Jurkat, Clone E6-1 (cell line): ENCODE measurements around the gene GREM2.

Experiments
- DNase-seq: peaks from one replicate; pipeline ENCODE4 v3.0.0-alpha.2; 2011; ENCODE audit warnings: low read depth, low spot score
- H3K4me3 ChIP-seq: 2 replicates; pipeline ENCODE4 v1.5.1; 2011; ENCODE audit warnings: mild to moderate bottlenecking, low read length, control low read depth, moderate library complexity

Gene GREM2

GRCh38 chr1:240515505-240515904, 96.5 kb downstream of the GREM2 start:
- DNase-seq: no peak
- H3K4me3 ChIP-seq: no peak overlapping the region

- DNase-seq: no peak
- H3K4me3 ChIP-seq: no peak overlapping the region
Measured at GRCh38 chr1:240511789-240512188, 100.2 kb downstream of the GREM2 start.

GRCh38 chr1:240508950-240509349, 103.0 kb downstream of the GREM2 start:
- no peak for DNase-seq
- H3K4me3 ChIP-seq: no peak overlapping the region

- H3K4me3 ChIP-seq: no peak overlapping the region
- DNase-seq: no peak
Measured at GRCh38 chr1:240508201-240508600, 103.8 kb downstream of the GREM2 start.

- no peak overlapping the region for H3K4me3 ChIP-seq
- DNase-seq: no peak
Measured at GRCh38 chr1:240506176-240506575, 105.8 kb downstream of the GREM2 start.

GRCh38 chr1:240503558-240503957, 108.4 kb downstream of the GREM2 start:
- no peak overlapping the region for H3K4me3 ChIP-seq
- no peak for DNase-seq

GRCh38 chr1:240503036-240503435, 108.9 kb downstream of the GREM2 start:
- no peak for DNase-seq
- H3K4me3 ChIP-seq: no peak overlapping the region

- no peak for DNase-seq
- no peak overlapping the region for H3K4me3 ChIP-seq
Measured at GRCh38 chr1:240501115-240501514, 110.8 kb downstream of the GREM2 start.

- no peak overlapping the region for H3K4me3 ChIP-seq
- DNase-seq: no peak
Measured at GRCh38 chr1:240500647-240501046, 111.3 kb downstream of the GREM2 start.

GRCh38 chr1:240499012-240499411, 112.9 kb downstream of the GREM2 start:
- H3K4me3 ChIP-seq: no peak overlapping the region
- no peak for DNase-seq

GRCh38 chr1:240498335-240498734, 113.6 kb downstream of the GREM2 start:
- no peak overlapping the region for H3K4me3 ChIP-seq
- DNase-seq: no peak

- DNase-seq: no peak
- no peak overlapping the region for H3K4me3 ChIP-seq
Measured at GRCh38 chr1:240497908-240498307, 114.0 kb downstream of the GREM2 start.

- no peak for DNase-seq
- no peak overlapping the region for H3K4me3 ChIP-seq
Measured at GRCh38 chr1:240496941-240497340, 115.0 kb downstream of the GREM2 start.

GRCh38 chr1:240496356-240496755, 115.6 kb downstream of the GREM2 start:
- H3K4me3 ChIP-seq: no peak overlapping the region
- DNase-seq: no peak

- no peak for DNase-seq
- H3K4me3 ChIP-seq: no peak overlapping the region
Measured at GRCh38 chr1:240495601-240496000, 116.4 kb downstream of the GREM2 start.

GRCh38 chr1:240492832-240493440, 119.0 kb downstream of the GREM2 start:
- no peak for DNase-seq
- no peak overlapping the region for H3K4me3 ChIP-seq

- DNase-seq: no peak
- H3K4me3 ChIP-seq: no peak overlapping the region
Measured at GRCh38 chr1:240491796-240492195, 120.2 kb downstream of the GREM2 start.

- H3K4me3 ChIP-seq: no peak overlapping the region
- no peak for DNase-seq
Measured at GRCh38 chr1:240491156-240491555, 120.8 kb downstream of the GREM2 start.

GRCh38 chr1:240487493-240487892, 124.5 kb downstream of the GREM2 start:
- H3K4me3 ChIP-seq: no peak overlapping the region
- no peak for DNase-seq

- no peak overlapping the region for H3K4me3 ChIP-seq
- no peak for DNase-seq
Measured at GRCh38 chr1:240486611-240487010, 125.3 kb downstream of the GREM2 start.

GRCh38 chr1:240484804-240485443, 127.0 kb downstream of the GREM2 start:
- H3K4me3 ChIP-seq: no peak overlapping the region
- no peak for DNase-seq
